Stimulated activated CD8-positive, alpha-beta memory T cell treated with anti-CD3 and anti-CD28 coated beads, Interleukin-7, amount 100 ng/mL, for 48 hours (primary cell): ENCODE data around the gene TGIF1.
"Not testable (repeated sequence)": the region's sequence is repeated elsewhere in the genome, so short reads cannot be mapped to it uniquely, and the experiment has no call there.

Experiments
- DNase-seq, 2 donors: peaks; one replicate each; pipeline ENCODE4 v3.0.0-alpha.2; 2020; ENCODE audit warnings: low read depth in 1 of 2; ENCODE audit errors: extremely low read depth in 1 of 2

TGIF1 gene

GRCh38 chr18:3455090-3455635, 5.2 kb downstream of the TGIF1 start:
- no peak for DNase-seq

DNA sequence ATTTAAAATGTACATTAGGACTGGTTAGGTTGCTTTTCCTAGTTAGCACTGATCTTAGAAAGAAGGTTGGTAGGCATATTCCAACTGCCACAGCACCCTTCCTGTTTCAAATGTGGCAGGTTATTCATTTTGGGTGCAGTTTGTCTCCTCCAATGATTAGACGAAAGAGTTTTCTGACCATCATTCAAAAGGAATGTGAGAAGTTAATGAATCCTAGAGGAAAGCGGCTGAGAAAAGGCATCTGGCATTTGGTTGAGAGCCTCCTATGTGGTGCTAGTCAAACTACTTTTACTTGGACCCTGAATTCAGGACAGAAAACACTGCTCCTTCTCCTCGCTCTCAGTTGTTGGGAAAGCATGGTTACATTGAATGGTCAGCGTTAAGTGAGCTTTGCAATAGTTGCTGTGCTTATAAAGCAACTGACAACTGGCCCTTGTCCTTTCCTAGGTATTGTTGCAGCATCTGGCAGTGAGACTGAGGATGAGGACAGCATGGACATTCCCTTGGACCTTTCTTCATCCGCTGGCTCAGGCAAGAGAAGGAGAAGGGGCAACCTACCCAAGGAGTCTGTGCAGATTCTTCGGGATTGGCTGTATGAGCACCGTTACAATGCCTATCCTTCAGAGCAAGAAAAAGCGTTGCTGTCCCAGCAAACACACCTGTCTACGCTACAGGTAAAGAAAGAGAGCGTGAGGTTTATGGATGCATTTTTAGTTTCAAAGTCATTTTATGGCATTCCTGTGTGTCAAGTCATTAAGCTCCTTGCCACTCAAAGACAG, 6.1 kb downstream of the TGIF1 start:
- DNase-seq, result no peak

- no peak for DNase-seq
Measured at GRCh38 chr18:3456686-3457069, 6.7 kb downstream of the TGIF1 start.

DNA sequence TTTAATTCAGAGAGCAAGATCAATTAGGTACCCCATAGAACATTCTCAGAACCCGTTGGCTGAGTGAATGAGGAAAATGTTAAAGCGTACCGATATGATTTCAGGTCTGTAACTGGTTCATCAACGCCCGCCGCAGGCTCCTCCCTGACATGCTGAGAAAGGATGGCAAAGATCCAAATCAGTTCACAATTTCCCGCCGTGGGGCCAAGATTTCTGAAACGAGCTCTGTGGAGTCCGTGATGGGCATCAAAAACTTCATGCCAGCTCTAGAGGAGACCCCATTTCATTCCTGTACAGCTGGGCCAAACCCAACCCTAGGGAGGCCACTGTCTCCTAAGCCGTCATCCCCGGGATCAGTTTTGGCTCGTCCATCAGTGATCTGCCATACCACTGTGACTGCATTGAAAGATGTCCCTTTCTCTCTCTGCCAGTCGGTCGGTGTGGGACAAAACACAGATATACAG, 7.3 kb downstream of the TGIF1 start:
- no peak for DNase-seq

- DNase-seq, result no peak
Measured at GRCh38 chr18:3458378-3458777, 8.4 kb downstream of the TGIF1 start.

GRCh38 chr18:3458952-3459853, 9.2 kb downstream of the TGIF1 start:
- no peak for DNase-seq

DNA sequence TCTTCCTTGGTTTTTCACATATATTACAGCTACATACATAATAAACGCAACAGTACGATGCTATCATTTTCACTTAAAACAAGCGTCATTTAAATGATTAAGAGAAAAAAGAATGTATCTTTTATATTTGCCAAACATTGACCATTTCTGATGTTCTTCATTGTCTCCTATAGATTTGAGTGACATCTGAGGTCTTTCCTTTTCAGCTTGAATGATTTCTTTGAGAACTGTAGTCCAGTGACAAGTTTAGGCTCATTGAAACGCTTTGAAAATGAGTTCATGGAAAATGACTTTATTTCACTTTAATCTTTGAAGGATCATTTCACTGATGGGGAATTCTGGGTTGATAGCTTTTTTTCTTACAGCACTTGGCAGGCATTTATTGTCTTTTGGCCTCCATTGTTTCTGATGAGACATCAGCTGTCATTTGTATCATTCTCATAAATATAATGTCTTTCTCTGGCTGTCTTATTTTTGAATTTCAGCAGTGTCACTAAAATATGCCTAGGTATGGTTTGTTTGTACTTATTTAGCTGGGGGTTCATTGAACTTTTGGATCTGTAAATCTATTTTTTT, 10.9 kb downstream of the TGIF1 start:
- no peak for DNase-seq

GRCh38 chr18:3461704-3462103, 11.7 kb downstream of the TGIF1 start:
- DNase-seq, result no peak

GRCh38 chr18:3463051-3463450, 13.1 kb downstream of the TGIF1 start:
- DNase-seq, result no peak

- no peak for DNase-seq
Measured at GRCh38 chr18:3466045-3466444, 16.1 kb downstream of the TGIF1 start.

DNA sequence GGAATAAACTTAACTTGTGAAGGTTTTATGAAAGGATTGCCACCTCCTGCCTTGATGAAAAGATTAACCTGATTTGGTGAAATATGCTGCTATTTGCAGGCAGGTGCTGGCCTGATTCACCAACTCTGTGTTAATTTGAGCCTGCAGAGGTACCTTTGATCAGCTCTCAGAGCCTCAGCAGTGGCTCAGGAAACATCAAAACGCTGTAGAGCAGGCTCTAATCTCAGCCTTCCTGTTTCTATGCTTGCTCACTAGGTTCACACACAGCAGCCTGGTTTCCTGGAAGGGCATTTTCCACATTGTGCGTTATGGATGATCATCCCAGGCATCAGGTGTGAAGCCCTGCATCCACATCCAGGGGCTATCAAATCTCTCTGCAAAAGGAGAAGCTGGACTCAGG, 16.9 kb downstream of the TGIF1 start:
- no peak for DNase-seq

- DNase-seq, result no peak
Measured at GRCh38 chr18:3468066-3468705, 18.2 kb downstream of the TGIF1 start.

GRCh38 chr18:3468833-3469232, 18.9 kb downstream of the TGIF1 start:
- no peak for DNase-seq

GRCh38 chr18:3471141-3471648, 21.2 kb downstream of the TGIF1 start:
- no peak for DNase-seq

GRCh38 chr18:3472121-3472520, 22.1 kb downstream of the TGIF1 start:
- DNase-seq, result not testable (repeated sequence)

DNA sequence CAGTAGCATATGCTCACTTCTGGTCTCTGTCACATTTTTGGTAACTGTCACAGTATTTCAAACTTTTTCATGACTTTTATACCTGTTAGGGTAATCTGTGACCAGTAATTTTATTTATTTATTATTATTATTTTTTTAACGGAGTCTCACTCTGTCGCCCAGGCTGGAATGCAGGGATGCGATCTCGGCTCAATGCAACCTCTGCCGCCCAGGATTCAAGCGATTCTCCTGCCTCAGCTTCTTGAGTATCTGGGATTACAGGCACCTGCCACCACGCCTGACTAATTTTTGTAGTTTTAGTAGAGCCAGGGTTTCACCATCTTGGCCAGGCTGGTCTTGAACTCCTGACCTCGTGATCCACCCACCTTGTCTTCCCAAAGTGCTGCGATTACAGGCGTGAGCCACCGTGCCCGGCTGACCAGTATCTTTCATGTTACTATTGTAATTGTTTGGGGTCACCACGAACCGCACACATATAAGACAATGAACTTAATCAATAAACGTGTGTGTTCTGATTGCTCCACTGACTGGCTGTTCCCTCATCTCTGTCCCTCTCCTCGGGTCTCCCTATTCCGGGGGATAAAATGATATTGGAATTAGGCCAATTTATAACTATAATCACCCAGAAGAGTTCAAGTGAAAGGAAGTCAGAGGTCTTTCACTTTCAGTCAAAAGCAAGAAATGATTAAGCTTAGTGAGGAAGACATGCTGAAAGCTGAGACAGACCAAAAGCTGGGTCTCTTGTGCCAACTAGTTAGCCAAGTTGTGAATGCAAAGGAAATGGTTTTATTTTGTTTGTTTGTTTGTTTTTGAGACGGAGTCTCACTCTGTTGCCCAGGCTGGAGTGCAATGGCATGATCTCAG, 22.9 kb downstream of the TGIF1 start:
- DNase-seq, result no peak

DNA sequence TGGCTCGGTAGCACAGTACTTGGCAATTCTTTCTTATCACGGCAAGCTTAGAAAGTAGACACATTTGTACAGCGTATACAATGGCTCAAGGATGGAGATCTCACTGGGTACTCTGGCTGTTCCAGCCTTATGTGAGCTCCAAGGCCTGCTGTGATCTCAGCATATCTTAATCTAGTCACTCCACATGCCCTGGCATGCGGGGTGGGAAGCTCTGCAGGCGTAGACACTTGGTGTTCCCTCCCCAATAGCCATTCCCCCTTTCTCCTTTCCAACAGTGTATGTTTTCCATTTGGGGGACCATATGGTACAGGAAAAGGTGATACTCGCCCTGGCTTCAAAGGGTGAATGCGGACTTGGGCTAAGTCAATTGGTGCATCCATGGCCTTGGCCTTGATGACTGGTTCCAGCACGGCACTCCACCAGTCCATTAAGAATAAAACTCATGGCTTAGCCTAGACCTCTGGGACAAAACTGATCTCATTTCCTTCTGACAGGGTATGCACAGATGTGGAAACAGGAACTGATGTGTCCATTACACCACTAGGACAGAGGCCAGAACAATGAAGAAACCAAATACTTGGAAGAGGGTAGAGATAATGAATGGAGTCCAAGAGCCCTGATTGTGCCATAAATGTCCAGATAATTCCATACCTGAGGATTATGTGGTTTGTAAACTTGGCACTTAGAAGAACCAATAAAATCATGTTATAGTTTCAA, 28.4 kb downstream of the TGIF1 start:
- DNase-seq, result no peak

DNA sequence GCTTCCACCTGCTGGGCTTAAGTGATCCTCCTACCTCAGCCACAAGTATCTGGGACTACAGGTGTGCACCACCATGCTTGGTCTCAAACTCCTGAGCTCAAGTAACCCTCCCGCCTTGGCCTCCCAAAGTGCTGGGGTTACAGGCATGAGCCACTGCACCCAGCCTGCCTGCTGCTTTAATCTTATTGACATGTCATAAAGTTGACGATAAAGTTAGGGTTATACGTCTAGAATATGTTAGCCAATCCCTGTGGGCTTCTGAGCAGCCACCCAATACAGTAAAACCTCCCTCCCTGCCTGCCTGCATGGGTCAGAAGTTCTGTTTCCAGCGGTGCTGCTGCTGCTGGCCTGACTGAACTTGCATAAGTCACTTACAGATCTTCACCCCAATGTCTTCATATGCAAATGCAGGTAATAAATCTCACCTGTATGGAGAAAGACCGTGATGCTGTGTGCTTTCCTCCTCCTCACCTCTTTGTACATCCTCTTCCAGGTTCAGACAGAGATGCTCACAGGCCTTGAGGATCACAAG, 30.1 kb downstream of the TGIF1 start:
- DNase-seq, result no peak
